ENCODE measurements around the gene COMMD6. TPM values are rescaled to one million over a fixed set of nuclear protein-coding genes. Genes with fewer than 3 reads are reported as not detected.
"Not testable (repeated sequence)": the region's sequence is repeated elsewhere in the genome, so short reads cannot be mapped to it uniquely, and the experiment has no call there.

COMMD6 gene
- polyA plus RNA-seq (2014; cell fraction: cytosol; rRNA removed), result 209 and 286 TPM in 2 replicates
- polyA plus RNA-seq (2014; cell fraction: nucleus; rRNA removed), result 149 and 234 TPM in 2 replicates

GRCh38 chr13:75537401-75538365 lies at the start of gene COMMD6:
Gene COMMD6, minus strand, starts transcription at chr13:75537841. Its CDS starts 36 bp downstream, at chr13:75537805.
- peak; percentile 95 for DNase-seq (ENCODE audit: low spot score)

GRCh38 chr13:75585153-75585552 lies 47.5 kb upstream of the COMMD6 start:
- DNase-seq (ENCODE audit: low spot score), result no peak

- no peak for DNase-seq (ENCODE audit: low spot score)
Measured at GRCh38 chr13:75583091-75583490, 45.5 kb upstream of the COMMD6 start.

GRCh38 chr13:75581874-75582640 lies 44.4 kb upstream of the COMMD6 start:
- DNase-seq (ENCODE audit: low spot score), result no peak

- no peak for DNase-seq (ENCODE audit: low spot score)
Measured at GRCh38 chr13:75579529-75579928, 41.9 kb upstream of the COMMD6 start.

- peak; percentile 23 for DNase-seq (ENCODE audit: low spot score)
Measured at GRCh38 chr13:75569576-75569975, 31.9 kb upstream of the COMMD6 start.

- no peak for DNase-seq (ENCODE audit: low spot score)
Measured at GRCh38 chr13:75566658-75567057, 29.0 kb upstream of the COMMD6 start.

- peak; percentile 30 for DNase-seq (ENCODE audit: low spot score)
Measured at GRCh38 chr13:75558145-75558840, 20.7 kb upstream of the COMMD6 start.

GRCh38 chr13:75556961-75557360 lies 19.3 kb upstream of the COMMD6 start:
- DNase-seq (ENCODE audit: low spot score), result no peak

- no peak for DNase-seq (ENCODE audit: low spot score)
Measured at GRCh38 chr13:75555836-75556235, 18.2 kb upstream of the COMMD6 start.

GRCh38 chr13:75554981-75555380 lies 17.3 kb upstream of the COMMD6 start:
- DNase-seq (ENCODE audit: low spot score), result no peak

GRCh38 chr13:75554464-75554863 lies 16.8 kb upstream of the COMMD6 start:
- no peak for DNase-seq (ENCODE audit: low spot score)

GRCh38 chr13:75550159-75550567 lies 12.5 kb upstream of the COMMD6 start:
- peak; percentile 48 for DNase-seq (ENCODE audit: low spot score)

GRCh38 chr13:75549262-75550158 lies 11.9 kb upstream of the COMMD6 start, which contains the start of gene UCHL3:
Gene UCHL3, plus strand, starts transcription at chr13:75549791. Its CDS starts 30 bp downstream, at chr13:75549821.
- DNase-seq (ENCODE audit: low spot score), result peak; percentile 97

GRCh38 chr13:75547917-75548316 lies 10.3 kb upstream of the COMMD6 start:
- no peak for DNase-seq (ENCODE audit: low spot score)

- not testable (repeated sequence) for DNase-seq (ENCODE audit: low spot score)
Measured at GRCh38 chr13:75545386-75545785, 7.7 kb upstream of the COMMD6 start.

GRCh38 chr13:75544681-75545330 lies 7.2 kb upstream of the COMMD6 start:
- DNase-seq (ENCODE audit: low spot score), result no peak

- no peak for DNase-seq (ENCODE audit: low spot score)
Measured at GRCh38 chr13:75541961-75542360, 4.3 kb upstream of the COMMD6 start.

GRCh38 chr13:75541287-75541686 lies 3.6 kb upstream of the COMMD6 start:
- no peak for DNase-seq (ENCODE audit: low spot score)

GRCh38 chr13:75533861-75534260 lies 3.8 kb downstream of the COMMD6 start:
- no peak for DNase-seq (ENCODE audit: low spot score)
